Left lung (tissue), 10 donors: ENCODE data around the gene COL15A1. TPM values are rescaled to one million over a fixed set of nuclear protein-coding genes. Genes with fewer than 3 reads are reported as not detected.

Source experiments
- ATAC-seq: fragments of 200-7000 bp; cut with Tn5 transposase; one replicate; pipeline ENCODE4 v1.9.1; 2020; ENCODE audit warnings: moderate library complexity
- DNase-seq, 4 donors: peaks; one replicate each; pipeline ENCODE4 v3.0.0-alpha.2; 2013 to 2020
- H3K27ac ChIP-seq, 2 donors: fragments of 200-600 bp; sonication (generic) in 1 of 2; one replicate each; pipeline versions ENCODE4 v1.5.0 to v1.8.0; 2020 to 2021
- H3K27me3 ChIP-seq, 2 donors: fragments of 200-600 bp; sonication (generic) in 1 of 2; one replicate each; pipeline versions ENCODE4 v1.5.0 to v1.8.0; 2020 to 2021
- H3K36me3 ChIP-seq, 2 donors: fragments of 200-600 bp; sonication (generic) in 1 of 2; one replicate each; pipeline versions ENCODE4 v1.5.0 to v1.8.0; 2020 to 2021
- H3K4me1 ChIP-seq, 2 donors: fragments of 200-600 bp; one replicate each; pipeline ENCODE4 v1.8.0; 2021
- H3K4me3 ChIP-seq, 2 donors: fragments of 200-600 bp; sonication (generic) in 1 of 2; one replicate each; pipeline versions ENCODE4 v1.5.0 to v1.8.0; 2020 to 2021; ENCODE audit warnings: mild to moderate bottlenecking in 1 of 2
- H3K9me3 ChIP-seq, 2 donors: fragments of 200-600 bp; sonication (generic) in 1 of 2; one replicate each; pipeline versions ENCODE4 v1.5.0 to v1.8.0; 2020 to 2021
- intact Hi-C, 2 donors: fragments of 100-400 bp; cut with DNase I; formaldehyde crosslinking; loops; one replicate each; pipeline versions ENCODE4 v1.11.2 to v1.14.2; 2022
- polyA plus RNA-seq, 6 donors: library from polyadenylated mRNA; unstranded; fragments of 120-200 nt; gene quantifications; one replicate each; pipeline ENCODE4 v1.2.1, GENCODE V29; 2013; ENCODE audit not compliant: insufficient read length in 6 of 6
- total RNA-seq, 2 donors: library from RNA; stranded (reverse); fragmentation: NEBNext Ultra II Directional; extraction: Animal tissue kit (Norgen Biotek cat#: 25700); gene quantifications; one replicate each; pipeline ENCODE4 v1.2.1, GENCODE V29; 2021
- TF ChIP-seq, protein P1 (sequence below), 2 donors: fragments of 200-600 bp; sonication (generic) in 1 of 2; IDR thresholded peaks; one replicate each; pipeline versions ENCODE4 v1.5.0 to v1.8.0; 2021; ENCODE audit warnings: antibody characterized with exemption in 2 of 2
- donor health status: DM: no; HTN: yes; CAD: no.
- donor health status: DM: no; HTN: no; CAD: no.

Gene COL15A1
- total and polyA plus RNA-seq, 8 donors: 2.4 to 58.4 (median 7.4) TPM

DNA sequence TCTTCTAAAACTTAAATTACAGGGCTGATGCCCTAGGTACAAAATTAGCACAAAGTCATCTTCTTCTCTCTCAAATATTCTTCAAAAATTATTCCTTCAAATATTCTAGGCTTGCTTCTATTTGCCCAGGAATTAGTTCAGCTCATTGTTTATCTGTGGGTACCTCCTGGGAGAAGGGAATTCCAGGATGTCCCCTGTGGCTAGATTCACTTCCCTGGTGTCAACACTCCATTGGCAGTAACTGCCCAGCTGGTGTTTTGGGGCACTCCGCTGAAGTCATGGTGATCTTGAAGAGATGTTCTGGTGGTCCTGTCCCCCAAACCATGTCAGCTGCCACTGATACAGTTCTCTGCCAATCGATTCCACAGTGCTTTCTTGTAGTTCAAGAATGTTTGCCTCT, 135.0 kb downstream of the COL15A1 start:
- peaks cover 0 to 13% of the 10 kb centered on the region in 2 donors for H3K4me1 ChIP-seq
- no peaks in the 10 kb centered on the region for H3K36me3 ChIP-seq
- ATAC-seq (no peak), DNase-seq (no peak)
- TF ChIP-seq, protein P1, sequence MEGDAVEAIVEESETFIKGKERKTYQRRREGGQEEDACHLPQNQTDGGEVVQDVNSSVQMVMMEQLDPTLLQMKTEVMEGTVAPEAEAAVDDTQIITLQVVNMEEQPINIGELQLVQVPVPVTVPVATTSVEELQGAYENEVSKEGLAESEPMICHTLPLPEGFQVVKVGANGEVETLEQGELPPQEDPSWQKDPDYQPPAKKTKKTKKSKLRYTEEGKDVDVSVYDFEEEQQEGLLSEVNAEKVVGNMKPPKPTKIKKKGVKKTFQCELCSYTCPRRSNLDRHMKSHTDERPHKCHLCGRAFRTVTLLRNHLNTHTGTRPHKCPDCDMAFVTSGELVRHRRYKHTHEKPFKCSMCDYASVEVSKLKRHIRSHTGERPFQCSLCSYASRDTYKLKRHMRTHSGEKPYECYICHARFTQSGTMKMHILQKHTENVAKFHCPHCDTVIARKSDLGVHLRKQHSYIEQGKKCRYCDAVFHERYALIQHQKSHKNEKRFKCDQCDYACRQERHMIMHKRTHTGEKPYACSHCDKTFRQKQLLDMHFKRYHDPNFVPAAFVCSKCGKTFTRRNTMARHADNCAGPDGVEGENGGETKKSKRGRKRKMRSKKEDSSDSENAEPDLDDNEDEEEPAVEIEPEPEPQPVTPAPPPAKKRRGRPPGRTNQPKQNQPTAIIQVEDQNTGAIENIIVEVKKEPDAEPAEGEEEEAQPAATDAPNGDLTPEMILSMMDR (IDR thresholded peaks at IDR 0.05): no peak
- no peak overlapping the region for H3K4me3 ChIP-seq
- H3K9me3 ChIP-seq: no peaks in the 10 kb centered on the region
- intact Hi-C loops: no loop called here
- H3K27ac ChIP-seq: no peak overlapping the region
- no peaks in the 10 kb centered on the region for H3K27me3 ChIP-seq

DNA sequence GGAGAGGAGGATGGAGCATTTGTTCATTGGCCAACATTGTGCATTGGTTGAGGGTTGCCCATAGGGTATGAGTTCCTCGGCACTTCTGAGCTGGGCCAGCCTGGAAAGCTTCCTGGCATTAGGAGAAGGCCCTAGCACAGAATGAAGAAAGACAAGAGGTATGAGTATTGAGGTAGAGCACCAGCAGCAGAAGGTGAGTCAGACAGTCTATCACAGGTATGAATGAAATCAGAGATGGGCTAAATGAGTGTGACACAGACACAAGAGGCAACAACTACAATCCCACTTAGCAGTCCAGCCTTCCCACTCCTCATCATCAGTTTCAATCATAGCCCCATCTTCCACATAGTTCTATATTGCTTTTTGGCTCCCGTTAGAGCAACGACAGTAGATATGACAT, 135.8 kb downstream of the COL15A1 start:
- Histone ChIP-seq H3K4me3 (no peak overlapping the region), H3K36me3 (no peaks in the 10 kb centered on the region), H3K9me3 (no peaks in the 10 kb centered on the region), H3K4me1 (peaks cover 0 to 13% of the 10 kb centered on the region in 2 donors), H3K27ac (no peak overlapping the region), H3K27me3 (no peaks in the 10 kb centered on the region)
- intact Hi-C loops: no loop called here
- TF ChIP-seq, protein P1 (IDR thresholded peaks at IDR 0.05): no peak
- no peak for DNase-seq
- ATAC-seq: no peak

DNA sequence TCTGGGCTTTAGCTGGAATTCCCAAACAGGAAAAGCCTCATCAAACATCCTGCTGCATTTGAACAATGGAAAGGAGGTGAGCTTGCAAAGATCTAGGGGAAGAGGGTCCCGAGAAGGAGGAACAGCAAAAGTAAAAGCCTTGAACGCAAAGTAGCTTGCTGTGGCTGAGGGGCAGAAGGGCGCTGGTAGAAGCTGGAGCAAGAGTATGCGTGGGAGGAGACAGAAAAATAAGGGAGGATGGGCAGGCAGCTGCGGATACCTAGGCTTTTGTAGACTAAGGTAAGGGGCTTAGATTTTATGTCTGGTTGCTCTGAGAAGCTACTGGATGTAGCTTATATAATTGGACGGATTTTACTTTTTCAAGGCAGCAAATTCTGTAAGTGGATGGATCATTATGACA, 139.3 kb downstream of the COL15A1 start:
- no peak for DNase-seq
- ATAC-seq: no peak

DNA sequence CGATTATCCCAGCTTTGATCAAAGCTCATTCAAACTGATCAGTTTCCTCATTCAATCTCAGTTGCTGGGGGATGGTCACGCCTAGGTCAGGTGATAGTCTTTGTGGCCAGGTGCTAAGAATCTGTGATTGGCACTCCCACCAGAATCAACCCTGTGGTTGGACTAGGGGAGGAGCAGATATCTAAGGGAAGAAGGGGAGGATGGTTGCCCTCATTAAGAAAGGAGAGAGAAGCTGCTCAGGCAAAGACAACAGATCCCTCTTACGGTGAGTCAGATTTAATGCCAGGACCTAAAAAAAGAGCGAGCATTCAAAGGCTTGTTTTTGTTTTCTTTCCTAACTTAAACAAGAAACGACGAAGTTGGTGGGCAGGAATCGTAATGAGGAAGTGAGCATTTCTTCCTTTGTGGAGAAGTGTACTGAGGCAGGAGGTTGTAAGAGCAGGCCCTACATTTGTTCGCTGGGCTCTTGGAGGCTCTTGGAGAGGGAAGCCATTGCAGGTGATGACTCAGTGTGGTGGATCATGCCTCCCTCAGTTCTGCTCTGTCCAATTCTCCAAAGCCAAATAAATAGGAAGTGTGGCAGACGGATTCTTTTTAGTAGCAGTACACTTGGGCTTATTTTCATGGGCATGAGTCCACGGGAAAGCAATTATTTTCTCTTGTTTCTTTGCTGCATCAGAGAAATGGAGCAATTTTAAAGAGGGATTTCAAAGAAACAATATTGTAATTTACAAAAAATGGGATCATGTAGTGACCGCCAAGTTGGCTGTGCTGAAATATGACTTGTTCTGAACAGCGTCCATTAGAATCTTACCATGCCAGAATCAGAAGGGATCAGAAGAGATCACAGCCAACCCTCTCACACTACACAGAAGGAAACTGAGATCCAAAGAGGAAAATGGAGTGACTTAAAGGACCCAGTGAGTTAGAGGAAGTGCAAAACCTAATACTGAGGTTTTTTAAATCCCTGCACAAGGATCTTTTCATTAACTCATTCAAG, 142.5 kb downstream of the COL15A1 start:
- DNase-seq (peak in 1 of 4 donors; percentile 50), ATAC-seq (peak; percentile 83)
- Histone ChIP-seq H3K36me3 (no peaks in the 10 kb centered on the region), H3K4me3 (no peak overlapping the region), H3K27me3 (no peaks in the 10 kb centered on the region), H3K9me3 (peaks cover 0 to 5% of the 10 kb centered on the region in 2 donors), H3K27ac (peak overlapping the region; percentile 41 to 54), H3K4me1 (peaks cover 0 to 16% of the 10 kb centered on the region in 2 donors)
- intact Hi-C loops: no loop called here
- TF ChIP-seq, protein P1 (IDR thresholded peaks at IDR 0.05): no peak

More for the DNA sequence above, 139.3 kb downstream of the COL15A1 start:
- Histone ChIP-seq H3K4me1 (peaks cover 0 to 16% of the 10 kb centered on the region in 2 donors), H3K9me3 (no peaks in the 10 kb centered on the region), H3K36me3 (no peaks in the 10 kb centered on the region), H3K4me3 (no peak overlapping the region), H3K27ac (peak overlapping the region in 1 of 2 donors; percentile 25), H3K27me3 (no peaks in the 10 kb centered on the region)
- TF ChIP-seq, protein P1 (IDR thresholded peaks at IDR 0.05): no peak
- intact Hi-C loops: no loop called here

DNA sequence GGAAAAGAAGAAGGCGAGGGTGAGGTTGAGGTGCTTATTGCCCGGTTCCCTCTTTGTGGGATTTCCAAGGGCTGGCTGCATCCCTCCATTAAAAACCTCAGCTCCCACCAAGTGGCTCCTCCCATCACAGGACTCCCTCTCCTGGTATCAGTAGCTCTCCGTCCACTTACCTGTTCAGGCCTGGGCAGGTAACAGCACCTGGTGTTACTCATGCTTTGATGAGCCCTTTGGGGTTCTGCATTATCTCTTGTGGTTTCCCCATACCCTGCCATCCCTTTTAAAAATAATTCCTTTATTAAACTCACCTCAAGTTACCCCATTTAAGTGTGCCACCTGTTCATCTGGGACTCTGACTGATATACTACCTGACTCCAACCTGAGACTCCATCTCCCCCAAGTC, 143.8 kb downstream of the COL15A1 start:
- no peak for DNase-seq
- Histone ChIP-seq H3K36me3 (no peaks in the 10 kb centered on the region), H3K9me3 (peaks cover 0 to 5% of the 10 kb centered on the region in 2 donors), H3K4me1 (peaks cover 0 to 16% of the 10 kb centered on the region in 2 donors), H3K4me3 (no peak overlapping the region), H3K27ac (no peak overlapping the region), H3K27me3 (no peaks in the 10 kb centered on the region)
- no peak for ATAC-seq
- intact Hi-C loops: no loop called here
- TF ChIP-seq, protein P1 (IDR thresholded peaks at IDR 0.05): no peak
